ENCODE results near the gene MRPS24. TPM values are rescaled to one million over a fixed set of nuclear protein-coding genes. Genes with fewer than 3 reads are reported as not detected.

The MRPS24 gene
- total RNA-seq, 1 experiment from 2014 or later = 156 TPM

GRCh38 chr7:43890468-43890867, 21.2 kb upstream of the MRPS24 start:
- Histone ChIP-seq H3K27me3 (ENCODE audit: insufficient read depth, low read length) (no peaks in the 10 kb centered on the region), H3K79me2 (ENCODE audit: insufficient read depth, low read length) (peaks cover 85% of the 10 kb centered on the region), H3K4me2 (ENCODE audit: low read length) (no peak overlapping the region), H3K36me3 (ENCODE audit: control insufficient read depth in 1 of 2, insufficient read depth in 2 of 2, low read length in 2 of 2) (peaks cover 4 to 11% of the 10 kb centered on the region in 2 experiments; a peak in 2 of 4 replicates), H2AFZ (ENCODE audit: low read depth, low read length, poor library complexity, severe bottlenecking) (no peak overlapping the region), H3K9me2 (ENCODE audit: insufficient read depth) (no peaks in the 10 kb centered on the region), H4K20me1 (ENCODE audit: insufficient read depth) (peaks cover 4% of the 10 kb centered on the region; the same call in 1 of the 2 replicates), H3K27ac (ENCODE audit: low read depth, low read length) (no peak overlapping the region), H3K4me3 (replicated peaks in 1 of 2; ENCODE audit: low read depth in 1 of 2, low read length in 2 of 2) (no peak overlapping the region), H3K9ac (ENCODE audit: low read length) (no peak overlapping the region), H3K9me3 (ENCODE audit: control insufficient read depth in 1 of 2, insufficient read depth in 1 of 2, low read depth in 1 of 2, low read length in 2 of 2) (no peaks in the 10 kb centered on the region), H3K4me1 (ENCODE audit: control insufficient read depth in 1 of 2, insufficient read depth in 2 of 2, low read length in 2 of 2) (peaks cover 0 to 17% of the 10 kb centered on the region in 2 experiments; a peak in 2 of 4 replicates)
- ATAC-seq = no peak
- POLR2A ChIA-PET = no interaction called here
- TF ChIP-seq ZFX (IDR thresholded peaks at IDR 0.05) (no peak), CBX3 (IDR thresholded peaks at IDR 0.05; ENCODE audit: low read depth) (no peak), SRF (IDR thresholded peaks at IDR 0.05; ENCODE audit: low read depth) (no peak), POLR2AphosphoS5 (IDR thresholded peaks at IDR 0.05; ENCODE audit: low read depth, low read length) (no peak), ZNF274 (IDR thresholded peaks at IDR 0.05; ENCODE audit: low read depth, low read length) (no peak), CEBPB (IDR thresholded peaks at IDR 0.05; ENCODE audit: low read depth) (no peak), TCF7L2 (IDR thresholded peaks at IDR 0.05; ENCODE audit: borderline replicate concordance, extremely low read depth, insufficient read depth, insufficient read length) (no peak), EGR1 (IDR thresholded peaks at IDR 0.05; ENCODE audit: low read depth) (no peak), REST (IDR thresholded peaks at IDR 0.05; ENCODE audit: low read depth) (no peak), EZH2phosphoT487 (IDR thresholded peaks at IDR 0.05; ENCODE audit: borderline replicate concordance) (no peak), YY1 (IDR thresholded peaks at IDR 0.05; ENCODE audit: extremely low read depth, insufficient replicate concordance, low read depth, low read length) (no peak), ELF1 (IDR thresholded peaks at IDR 0.05; ENCODE audit: borderline replicate concordance, low read depth) (no peak), MAX (IDR thresholded peaks at IDR 0.05) (no peak), EZH2 (IDR thresholded peaks at IDR 0.05) (no peak), ZBTB33 (IDR thresholded peaks at IDR 0.05; ENCODE audit: extremely low read depth, insufficient replicate concordance, low read length) (no peak)
- DNase-seq (ENCODE audit: low read depth, low spot score) = no peak
- RAD21 ChIA-PET (ENCODE audit: low non-redundant PET in 1 of 2, low total read pairs in 2 of 2, uncharacterized antibody in 2 of 2, unreplicated experiment in 2 of 2) = no interaction called here
- CTCF ChIA-PET = no interaction called here
- no TSS peak for BruUV-seq (replicated peaks)
- intact Hi-C loops (cut with micrococcal nuclease) = no loop called here
